Loucy (cell line): ENCODE data around the gene INHBB.

Source experiments
- EZH2phosphoT487 ChIP-seq: fragments of 200-600 bp; IDR thresholded peaks from 2 replicates; pipeline ENCODE4 v1.6.1; 2018; ENCODE audit warnings: antibody characterized with exemption, mild to moderate bottlenecking, moderate library complexity, borderline replicate concordance
- TF ChIP-seq, protein P1 (sequence below): fragments of 200-600 bp; sonication (generic); conservative IDR thresholded peaks from 2 replicates; pipeline ENCODE4 v1.5.1; 2014; ENCODE audit warnings: mild to moderate bottlenecking, antibody characterized with exemption, low read length

DNA sequence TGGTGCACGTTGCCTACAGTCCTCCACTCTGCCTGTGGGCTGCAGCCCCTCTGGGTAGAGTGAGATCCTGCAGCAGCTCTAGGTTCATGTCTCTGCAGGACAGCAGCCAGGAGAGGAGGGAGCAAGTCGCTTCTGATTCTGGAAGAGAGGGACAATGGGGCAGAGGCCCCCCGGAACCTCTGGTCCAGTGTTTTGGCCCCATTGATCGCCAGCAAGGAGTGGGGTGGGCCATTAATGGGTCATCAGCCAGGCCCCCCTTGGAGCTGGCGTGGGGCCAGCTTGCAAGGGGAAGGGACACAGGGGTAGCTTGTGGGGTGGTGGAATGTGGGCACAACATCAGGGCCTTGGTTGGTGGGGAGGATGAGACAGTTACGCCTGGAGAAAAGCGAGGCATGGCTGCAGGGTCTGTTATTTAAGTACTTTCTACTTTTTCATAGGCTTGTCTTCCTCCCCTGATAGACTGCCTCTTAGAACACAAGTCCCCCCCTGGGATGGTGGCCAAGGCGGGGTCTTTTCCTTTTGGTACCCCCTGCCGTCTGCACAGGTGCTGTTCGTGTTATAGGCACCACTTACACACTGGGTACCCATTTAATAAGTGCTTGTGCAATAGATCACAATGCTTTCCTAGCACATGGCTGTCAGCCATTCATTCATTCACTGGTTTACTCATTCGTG, 44.6 kb downstream of the INHBB start:
- TF ChIP-seq, protein P1, sequence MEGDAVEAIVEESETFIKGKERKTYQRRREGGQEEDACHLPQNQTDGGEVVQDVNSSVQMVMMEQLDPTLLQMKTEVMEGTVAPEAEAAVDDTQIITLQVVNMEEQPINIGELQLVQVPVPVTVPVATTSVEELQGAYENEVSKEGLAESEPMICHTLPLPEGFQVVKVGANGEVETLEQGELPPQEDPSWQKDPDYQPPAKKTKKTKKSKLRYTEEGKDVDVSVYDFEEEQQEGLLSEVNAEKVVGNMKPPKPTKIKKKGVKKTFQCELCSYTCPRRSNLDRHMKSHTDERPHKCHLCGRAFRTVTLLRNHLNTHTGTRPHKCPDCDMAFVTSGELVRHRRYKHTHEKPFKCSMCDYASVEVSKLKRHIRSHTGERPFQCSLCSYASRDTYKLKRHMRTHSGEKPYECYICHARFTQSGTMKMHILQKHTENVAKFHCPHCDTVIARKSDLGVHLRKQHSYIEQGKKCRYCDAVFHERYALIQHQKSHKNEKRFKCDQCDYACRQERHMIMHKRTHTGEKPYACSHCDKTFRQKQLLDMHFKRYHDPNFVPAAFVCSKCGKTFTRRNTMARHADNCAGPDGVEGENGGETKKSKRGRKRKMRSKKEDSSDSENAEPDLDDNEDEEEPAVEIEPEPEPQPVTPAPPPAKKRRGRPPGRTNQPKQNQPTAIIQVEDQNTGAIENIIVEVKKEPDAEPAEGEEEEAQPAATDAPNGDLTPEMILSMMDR = no peak
- TF ChIP-seq EZH2phosphoT487 = no peak
